Cardiac septum (tissue), 1 donor: ENCODE measurements around the gene NFATC1. TPM values are rescaled to one million over a fixed set of nuclear protein-coding genes. Genes with fewer than 3 reads are reported as not detected.

ENCODE experiments used
- DNase-seq: peaks from one replicate; pipeline ENCODE4 v3.0.0-alpha.2; 2020; ENCODE audit warnings: low spot score
- intact Hi-C: fragments of 100-400 bp; cut with DNase I; formaldehyde crosslinking; loops from one replicate; pipeline ENCODE4 v1.14.0; 2022
- total RNA-seq: library from RNA; stranded (reverse); fragmentation: NEBNext Ultra II Directional; extraction: Animal tissue kit (Norgen Biotek cat#: 25700); gene quantifications from one replicate; pipeline ENCODE4 v1.2.1, GENCODE V29; 2021
- donor health status: DM: no; HTN: no; CAD: no.

The NFATC1 gene
- total RNA-seq, 1 donor from 2014 or later, result 16.4 TPM

GRCh38 chr18:79532313-79533007, 136.7 kb downstream of the NFATC1 start:
- intact Hi-C loops, result no loop called here
- DNase-seq, result peak; percentile 59

- DNase-seq, result peak; percentile 51
These were observed 137.4 kb downstream of the NFATC1 start for GRCh38 chr18:79533146-79533545.

GRCh38 chr18:79533591-79533990, 137.9 kb downstream of the NFATC1 start:
- DNase-seq, result no peak

More at GRCh38 chr18:79533146-79533545, 137.4 kb downstream of the NFATC1 start:
- intact Hi-C loops, result no loop called here

GRCh38 chr18:79534356-79534755, 138.6 kb downstream of the NFATC1 start:
- intact Hi-C loops, result no loop called here

More at GRCh38 chr18:79533591-79533990, 137.9 kb downstream of the NFATC1 start:
- intact Hi-C loops, result no loop called here

GRCh38 chr18:79537758-79538157, 142.0 kb downstream of the NFATC1 start:
- intact Hi-C loops, result no loop called here
- DNase-seq, result no peak

More at GRCh38 chr18:79534356-79534755, 138.6 kb downstream of the NFATC1 start:
- no peak for DNase-seq

- intact Hi-C loops, result no loop called here
- no peak for DNase-seq
These were observed 142.9 kb downstream of the NFATC1 start for GRCh38 chr18:79538635-79539034.

- DNase-seq, result no peak
- intact Hi-C loops, result no loop called here
These were observed 144.6 kb downstream of the NFATC1 start for GRCh38 chr18:79540161-79540903.

- intact Hi-C loops, result no loop called here
- DNase-seq, result no peak
These were observed 145.2 kb downstream of the NFATC1 start for GRCh38 chr18:79540904-79541282.

GRCh38 chr18:79542213-79542612, 146.5 kb downstream of the NFATC1 start:
- no peak for DNase-seq
- intact Hi-C loops, result no loop called here

- intact Hi-C loops, result no loop called here
- no peak for DNase-seq
These were observed 147.4 kb downstream of the NFATC1 start for GRCh38 chr18:79542876-79543750.

- intact Hi-C loops, result no loop called here
- DNase-seq, result no peak
These were observed 148.2 kb downstream of the NFATC1 start for GRCh38 chr18:79543861-79544385.

GRCh38 chr18:79544386-79544963, 148.7 kb downstream of the NFATC1 start:
- DNase-seq, result no peak
- intact Hi-C loops, result no loop called here

- no peak for DNase-seq
- intact Hi-C loops, result no loop called here
These were observed 149.5 kb downstream of the NFATC1 start for GRCh38 chr18:79545255-79545654.

- no peak for DNase-seq
- intact Hi-C loops, result no loop called here
These were observed 150.0 kb downstream of the NFATC1 start for GRCh38 chr18:79545736-79546171.

- peak; percentile 72 for DNase-seq
- intact Hi-C loops, result no loop called here
These were observed 151.1 kb downstream of the NFATC1 start for GRCh38 chr18:79546781-79547272.

GRCh38 chr18:79547413-79548076, 151.8 kb downstream of the NFATC1 start:
- DNase-seq, result peak; percentile 73
- intact Hi-C loops, result no loop called here

- DNase-seq, result peak; percentile 74
- intact Hi-C loops, result no loop called here
These were observed 152.3 kb downstream of the NFATC1 start for GRCh38 chr18:79548077-79548450.

- intact Hi-C loops, result no loop called here
- DNase-seq, result no peak
These were observed 152.9 kb downstream of the NFATC1 start for GRCh38 chr18:79548621-79548985.
